GM12878 (cell line): ENCODE results near the gene PRR18. TPM values are rescaled to one million over a fixed set of nuclear protein-coding genes. Genes with fewer than 3 reads are reported as not detected.

Source experiments
- DPF2 ChIP-seq: fragments of 450-650 bp; IDR thresholded peaks from 2 replicates; pipeline ENCODE4 v1.6.1; 2017; ENCODE audit warnings: mild to moderate bottlenecking
- E2F4 ChIP-seq: IDR thresholded peaks from 2 replicates; pipeline ENCODE4 v1.6.1; 2012; ENCODE audit warnings: low read depth, low read length, improper control_type of control experiment
- GATAD2B ChIP-seq: fragments of 450-650 bp; conservative IDR thresholded peaks from 2 replicates; pipeline ENCODE4 v1.6.1; 2017; ENCODE audit warnings: low read depth, mild to moderate bottlenecking, moderate library complexity
- IKZF1 ChIP-seq: fragments of 450-650 bp; conservative IDR thresholded peaks from 2 replicates; pipeline ENCODE4 v1.6.1; 2017; ENCODE audit warnings: antibody characterized with exemption, mild to moderate bottlenecking
- MAX ChIP-seq: IDR thresholded peaks from 2 replicates; pipeline ENCODE4 v1.6.1; 2012; ENCODE audit warnings: low read depth, low read length, improper control_type of control experiment
- NBN ChIP-seq: fragments of 450-650 bp; IDR thresholded peaks from 2 replicates; pipeline ENCODE4 v1.6.1; 2016
- PBX3 ChIP-seq: IDR thresholded peaks from 2 replicates; pipeline ENCODE4 v1.6.1; 2011; ENCODE audit warnings: mild to moderate bottlenecking, low read depth, low read length, moderate library complexity; ENCODE audit not compliant: insufficient replicate concordance
- POLR2AphosphoS5 ChIP-seq: IDR thresholded peaks from 2 replicates; pipeline ENCODE4 v1.6.1; 2011; ENCODE audit warnings: mild to moderate bottlenecking, low read length, inconsistent platforms
- SMAD5 ChIP-seq: IDR thresholded peaks from 2 replicates; pipeline ENCODE4 v1.6.1; 2016; ENCODE audit warnings: antibody characterized with exemption, low read depth
- SMC3 ChIP-seq: IDR thresholded peaks from 2 replicates; pipeline ENCODE4 v1.6.1; 2011; ENCODE audit warnings: low read length, improper control_type of control experiment, borderline replicate concordance
- SRF ChIP-seq, 2 experiments: IDR thresholded peaks; 2 replicates each; pipeline ENCODE4 v1.6.1; 2011; ENCODE audit warnings: low read depth in 2 of 2, low read length in 2 of 2, mild to moderate bottlenecking in 1 of 2, moderate library complexity in 1 of 2
- STAT3 ChIP-seq: IDR thresholded peaks from 2 replicates; pipeline ENCODE4 v1.6.1; 2011; ENCODE audit warnings: low read depth, low read length, improper control_type of control experiment
- TCF3 ChIP-seq: IDR thresholded peaks from 2 replicates; pipeline ENCODE4 v1.6.1; 2012; ENCODE audit warnings: low read depth, mild to moderate bottlenecking, low read length, borderline replicate concordance; ENCODE audit not compliant: insufficient read depth
- USF2 ChIP-seq: IDR thresholded peaks from 2 replicates; pipeline ENCODE4 v1.6.1; 2011; ENCODE audit warnings: low read depth, low read length, improper control_type of control experiment, borderline replicate concordance
- polyA plus RNA-seq, 11 experiments: library from polyadenylated mRNA; depleted of rRNA in 4 of 11; unstranded in 6 of 11; stranded (reverse) in 5 of 11; fragments of >200 nt; fragmentation: Nextera tagmentation in 4 of 11; fragmentation: Illumina TruSeq in 1 of 11; extraction: Ambion mirVana in 4 of 11; extraction: Trizol in 1 of 11; gene quantifications; 1 replicate in 1 of 11; 2 replicates in 10 of 11; pipeline versions ENCODE4 v1.2.1 to v1.2.3, GENCODE V29; 2011 to 2016; ENCODE audit warnings: inconsistent platforms in 2 of 11, missing spikeins in 2 of 11, low read depth in 1 of 11
- total RNA-seq, 4 experiments: library from RNA; depleted of rRNA in 3 of 4; stranded (reverse); fragments of >200 nt in 3 of 4; fragmentation: Illumina TruSeq in 1 of 4; extraction: Trizol in 1 of 4; gene quantifications; 2 replicates each; pipeline versions ENCODE4 v1.2.1 to v1.2.3, GENCODE V29; 2013 to 2021

Gene PRR18
- total and polyA plus RNA-seq, 10 of the 15 experiments (the other 5 are each of a cell fraction or from before 2014, with no cell fraction given) = 0.13 to 8.2 (median 1.6) TPM

- no peak for TF ChIP-seq E2F4
- TF ChIP-seq GATAD2B = peak; percentile 60
- no peak for TF ChIP-seq PBX3
- no peak for TF ChIP-seq USF2
- 0 out of 2 replicates have a peak, but pooled peaks have one; percentile 26 for TF ChIP-seq SMAD5
- no peak for TF ChIP-seq STAT3
- TF ChIP-seq SMC3 = peak; percentile 11; the same call in 1 of the 2 replicates
- 0 out of 2 replicates have a peak, but pooled peaks have one; percentile 38 for TF ChIP-seq NBN
- TF ChIP-seq MAX = no peak; the same call in 1 of the 2 replicates
- TF ChIP-seq TCF3 = 0 out of 2 replicates have a peak, but pooled peaks have one; percentile 15
- peak; percentile 70; the same call in 1 of the 2 replicates for TF ChIP-seq IKZF1
- TF ChIP-seq SRF (IDR thresholded peaks at IDR 0.05; ENCODE audit: low read depth in 2 of 2, low read length in 2 of 2) = no peak
- peak; percentile 33; the same call in 1 of the 2 replicates for TF ChIP-seq DPF2
- TF ChIP-seq POLR2AphosphoS5 = peak; percentile 72; the same call in 1 of the 2 replicates
- TF ChIP-seq, all 136 proteins: peak for 17
Observed at GRCh38 chr6:166308033-166308768, at the start of gene PRR18 (continued).
